HG03342 (cell line): Measurements from ENCODE around the gene GLYR1.
A peak's percentile ranks its signal among the peaks of the same experiment; 100 is the strongest.
"Not testable (repeated sequence)": the region's sequence is repeated elsewhere in the genome, so short reads cannot be mapped to it uniquely, and the experiment has no call there.

ENCODE experiments used
- ATAC-seq: cut with Tn5 transposase; IDR thresholded peaks from one replicate; pipeline ENCODE4 v1.9.1; 2021; ENCODE audit warnings: mild to moderate bottlenecking, moderate library complexity; ENCODE audit not compliant: unreplicated experiment

Gene GLYR1

DNA sequence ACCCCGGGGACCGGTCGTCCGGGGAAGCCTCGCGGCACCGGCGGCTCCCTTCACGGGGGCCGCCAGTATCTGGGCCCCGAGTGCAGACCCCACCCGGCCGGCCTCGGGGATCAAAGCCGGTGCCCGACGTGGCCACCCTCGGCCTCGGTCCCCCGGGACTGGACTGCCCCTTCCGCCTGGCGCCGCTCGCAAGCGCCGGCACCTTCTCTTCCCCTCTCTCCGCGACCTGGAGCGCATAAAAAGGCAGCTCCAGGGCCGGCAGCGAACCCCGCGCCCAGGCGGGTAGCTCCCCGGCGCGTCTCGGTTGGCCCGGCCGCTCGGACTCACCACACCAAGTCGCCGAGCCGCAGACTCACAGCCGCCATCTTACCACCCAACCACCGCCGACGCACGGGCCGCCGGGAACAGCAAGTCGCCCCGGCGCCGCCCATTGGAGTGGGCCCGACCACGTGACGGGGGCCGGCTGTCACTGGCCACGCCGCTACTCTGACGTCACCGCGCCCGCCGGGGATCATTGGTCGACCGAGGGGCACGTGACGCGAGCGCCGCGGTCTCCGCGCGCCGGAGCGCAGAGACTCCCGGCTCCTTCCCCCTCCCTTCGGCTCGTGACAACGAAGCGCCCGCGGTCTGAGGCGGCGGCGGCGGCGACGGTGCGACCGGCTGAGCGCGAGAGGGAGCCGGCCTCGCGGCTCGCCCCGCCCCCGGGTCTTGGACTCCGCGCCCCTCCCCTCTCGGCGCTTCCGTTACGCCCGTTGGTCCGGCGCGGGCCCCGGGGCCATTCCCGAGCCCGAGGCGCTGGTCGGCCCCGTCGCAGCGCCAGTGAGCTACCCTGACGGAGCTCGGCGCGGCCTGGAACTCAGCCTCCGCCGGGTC is at the start of gene GLYR1, which contains the start of gene UBN1:
GLYR1 (minus strand) TSS at position 388 of the 873 bp plus-strand sequence; CDS start at position 365, 23 bp downstream.
UBN1 (plus strand) TSS at position 581 of the 873 bp plus-strand sequence. CDS start 5,437 bp downstream, outside the sequence.
- peak; percentile 83 for ATAC-seq

- ATAC-seq = not testable (repeated sequence)
Measured at GRCh38 chr16:4896761-4897160, 49.7 kb upstream of the GLYR1 start.

GRCh38 chr16:4895366-4895765 is 48.3 kb upstream of the GLYR1 start:
- no peak for ATAC-seq

- ATAC-seq = no peak
Measured at GRCh38 chr16:4894276-4895150, 47.4 kb upstream of the GLYR1 start.

- no peak for ATAC-seq
Measured at GRCh38 chr16:4893103-4893862, 46.2 kb upstream of the GLYR1 start.

DNA sequence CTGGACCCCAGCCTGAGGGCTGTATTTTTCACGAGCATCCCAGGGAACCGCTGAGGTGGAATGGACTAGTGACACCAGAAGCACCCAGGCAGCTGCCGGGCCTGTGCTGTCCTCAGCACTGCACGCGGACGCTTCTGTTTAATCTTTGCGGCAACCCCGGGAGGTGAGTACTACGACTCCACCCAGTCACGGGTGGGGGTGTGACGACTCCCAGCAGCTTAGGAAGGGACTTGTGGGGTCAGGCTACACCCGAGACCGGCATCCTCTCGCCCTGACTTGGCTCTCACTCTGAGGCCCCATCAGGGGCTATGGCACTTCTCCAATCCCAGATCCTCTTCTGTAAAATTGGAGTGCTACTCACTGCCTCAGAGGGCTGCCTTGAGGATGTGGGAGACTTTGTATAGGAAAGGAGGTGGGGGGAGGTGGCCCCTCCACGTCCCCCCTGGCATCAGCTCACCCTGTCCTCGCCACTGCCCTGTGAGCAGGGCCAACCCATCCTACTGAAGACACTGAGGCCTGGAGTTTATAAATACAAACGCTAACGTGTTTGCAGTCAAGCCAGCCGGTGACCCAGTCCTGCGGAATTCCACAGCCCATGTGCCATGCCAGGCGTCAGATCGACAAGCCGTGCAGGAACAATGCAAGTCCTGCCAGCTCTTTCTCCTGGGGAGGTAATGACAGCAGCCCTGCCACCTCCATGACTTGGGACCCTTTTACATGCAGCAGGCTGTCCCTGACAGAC is 45.4 kb upstream of the GLYR1 start:
- ATAC-seq = no peak

GRCh38 chr16:4891886-4892216 is 44.8 kb upstream of the GLYR1 start:
- ATAC-seq = no peak

DNA sequence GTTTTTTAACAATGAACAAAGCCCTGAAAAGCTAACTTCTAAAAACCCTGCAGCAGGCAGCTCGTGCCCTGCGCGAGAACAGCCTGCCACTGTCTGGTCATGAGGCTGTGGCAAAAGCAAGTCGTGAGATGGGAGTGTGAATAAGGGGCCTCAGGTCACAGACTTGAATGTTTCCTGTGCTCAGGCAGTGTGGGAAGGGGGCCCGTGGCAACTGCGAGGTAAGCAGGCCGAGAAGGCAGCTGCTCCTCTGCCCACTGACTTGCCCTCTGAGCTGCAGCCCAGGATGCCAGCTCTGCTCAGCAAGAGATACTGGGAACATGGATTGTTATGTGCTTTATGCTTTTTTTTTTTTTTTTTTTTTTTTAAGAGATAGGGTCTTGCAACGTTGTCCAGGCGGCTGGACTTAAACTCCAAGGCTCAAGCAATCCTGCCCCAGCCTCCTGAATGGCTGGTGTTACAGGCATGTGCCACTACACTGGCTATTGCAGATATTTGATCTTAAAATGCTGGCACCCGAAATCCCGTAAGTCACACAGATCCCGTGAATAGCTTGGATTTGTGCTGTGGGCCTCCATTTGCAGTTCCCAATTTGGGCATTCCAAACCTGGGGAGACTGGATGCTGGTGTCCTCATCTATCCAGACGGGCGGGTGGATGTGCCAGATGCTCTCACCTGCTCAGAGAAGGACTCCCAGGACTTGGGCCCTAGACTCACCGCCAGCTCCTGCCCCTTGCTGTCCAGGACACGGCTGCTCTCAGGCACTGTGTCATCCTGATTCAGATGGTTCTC is 44.2 kb upstream of the GLYR1 start:
- no peak for ATAC-seq

DNA sequence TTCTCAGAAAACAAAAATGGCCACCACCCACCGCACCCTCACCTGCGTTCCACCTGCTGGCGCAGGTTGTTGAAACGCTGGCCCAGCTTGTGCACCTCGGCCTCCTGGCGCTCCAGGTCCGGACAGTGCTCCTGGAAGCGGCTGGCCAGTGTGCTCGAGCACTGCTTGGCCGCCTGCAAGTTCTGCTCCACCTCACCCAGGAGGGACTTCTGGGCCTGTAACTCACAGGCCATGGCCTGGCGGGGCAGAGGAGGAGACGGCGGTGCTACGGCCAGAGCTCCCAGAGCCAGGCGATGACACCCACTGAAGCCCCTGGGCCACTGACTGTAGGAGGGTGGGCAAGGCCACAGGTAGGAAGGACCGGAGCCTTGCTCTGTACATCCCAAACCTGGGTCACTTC is 43.6 kb upstream of the GLYR1 start:
- no peak for ATAC-seq

- no peak for ATAC-seq
Measured at GRCh38 chr16:4890026-4890425, 42.9 kb upstream of the GLYR1 start.

DNA sequence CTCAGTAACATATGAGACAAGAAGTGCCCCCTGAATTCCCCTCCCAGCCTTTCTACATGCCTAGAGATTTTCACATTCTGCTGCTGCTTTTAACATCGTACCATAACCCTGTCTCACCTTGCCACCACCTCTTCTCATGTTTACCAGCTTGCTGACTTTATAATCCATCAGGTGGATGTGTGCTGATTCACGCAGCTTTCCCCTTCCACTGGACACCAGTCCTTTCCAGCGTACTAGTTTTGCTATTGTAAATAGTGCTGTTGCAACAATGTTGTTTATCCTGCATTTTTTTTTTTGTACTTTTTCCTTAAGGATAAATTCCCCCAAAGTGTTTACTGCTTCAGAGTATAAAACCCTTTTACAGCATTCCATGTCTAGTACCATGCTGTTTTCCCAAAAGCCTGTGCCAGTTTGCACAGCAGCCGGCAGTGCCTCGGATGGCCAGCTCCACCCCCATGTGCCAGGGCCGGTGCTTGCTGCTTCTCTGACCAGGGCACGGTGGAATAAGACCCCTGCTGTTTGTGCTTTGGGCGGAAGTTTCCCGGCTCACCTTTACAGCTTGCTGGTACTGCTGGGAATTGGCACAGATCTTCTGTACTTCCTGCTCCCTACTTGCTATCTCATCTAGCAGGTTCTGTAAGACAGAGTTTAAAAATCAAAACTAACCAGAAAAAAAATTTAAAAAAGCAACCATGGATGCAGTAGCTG is 41.5 kb upstream of the GLYR1 start:
- ATAC-seq = no peak

- no peak for ATAC-seq
Measured at GRCh38 chr16:4886151-4886550, 39.1 kb upstream of the GLYR1 start.

GRCh38 chr16:4884972-4885874 is 38.1 kb upstream of the GLYR1 start:
- ATAC-seq = no peak

DNA sequence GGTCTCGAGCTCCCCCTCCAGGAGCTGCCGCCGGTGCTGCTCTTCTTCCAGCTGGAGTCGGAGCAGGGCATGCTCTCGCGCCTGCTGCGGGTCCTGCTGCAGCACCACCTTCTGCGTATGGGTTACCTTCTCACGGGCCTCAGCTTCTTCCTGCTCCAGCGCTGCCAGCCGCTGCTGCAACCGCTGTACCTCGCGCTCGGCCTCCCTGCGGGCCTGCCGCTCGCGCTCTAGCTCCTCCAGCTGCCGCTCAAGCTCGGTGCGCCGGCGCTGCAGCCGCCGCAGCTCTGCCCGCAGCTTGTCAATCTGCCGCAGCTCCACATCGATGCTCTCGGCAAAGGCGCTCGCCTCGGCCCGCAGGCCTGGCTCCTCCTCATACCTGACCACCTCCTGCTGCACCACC is 37.1 kb upstream of the GLYR1 start:
- no peak for ATAC-seq

DNA sequence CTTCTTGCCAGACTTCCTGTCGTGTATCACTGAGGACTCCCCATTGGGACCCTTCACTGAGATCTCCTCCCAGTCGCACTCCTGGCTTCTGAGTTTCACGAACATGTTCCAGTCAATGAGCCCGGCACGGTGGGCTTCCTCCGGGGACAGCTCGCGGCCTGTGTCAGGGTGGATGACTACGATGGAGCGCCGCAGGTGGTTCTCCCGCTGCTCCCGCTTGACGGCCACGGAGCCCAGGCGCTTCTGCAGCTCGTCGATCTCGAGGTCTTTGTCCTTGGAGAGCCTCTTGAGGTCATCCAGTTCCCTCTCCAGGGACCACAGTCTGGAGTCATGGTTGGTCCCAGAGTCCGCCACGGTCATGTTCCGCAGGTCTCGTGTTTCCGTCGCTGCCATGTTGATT is 36.4 kb upstream of the GLYR1 start:
- ATAC-seq = no peak

- no peak for ATAC-seq
Measured at GRCh38 chr16:4882633-4883285, 35.7 kb upstream of the GLYR1 start.

- no peak for ATAC-seq
Measured at GRCh38 chr16:4882000-4882632, 35.0 kb upstream of the GLYR1 start.
